ELF-1 (cell line): ENCODE measurements around the gene CDH23.

Experiments
- DNase-seq: peaks from one replicate; pipeline ENCODE4 v3.0.0-alpha.2; 2016; ENCODE audit warnings: low read depth, low spot score

The CDH23 gene

DNA sequence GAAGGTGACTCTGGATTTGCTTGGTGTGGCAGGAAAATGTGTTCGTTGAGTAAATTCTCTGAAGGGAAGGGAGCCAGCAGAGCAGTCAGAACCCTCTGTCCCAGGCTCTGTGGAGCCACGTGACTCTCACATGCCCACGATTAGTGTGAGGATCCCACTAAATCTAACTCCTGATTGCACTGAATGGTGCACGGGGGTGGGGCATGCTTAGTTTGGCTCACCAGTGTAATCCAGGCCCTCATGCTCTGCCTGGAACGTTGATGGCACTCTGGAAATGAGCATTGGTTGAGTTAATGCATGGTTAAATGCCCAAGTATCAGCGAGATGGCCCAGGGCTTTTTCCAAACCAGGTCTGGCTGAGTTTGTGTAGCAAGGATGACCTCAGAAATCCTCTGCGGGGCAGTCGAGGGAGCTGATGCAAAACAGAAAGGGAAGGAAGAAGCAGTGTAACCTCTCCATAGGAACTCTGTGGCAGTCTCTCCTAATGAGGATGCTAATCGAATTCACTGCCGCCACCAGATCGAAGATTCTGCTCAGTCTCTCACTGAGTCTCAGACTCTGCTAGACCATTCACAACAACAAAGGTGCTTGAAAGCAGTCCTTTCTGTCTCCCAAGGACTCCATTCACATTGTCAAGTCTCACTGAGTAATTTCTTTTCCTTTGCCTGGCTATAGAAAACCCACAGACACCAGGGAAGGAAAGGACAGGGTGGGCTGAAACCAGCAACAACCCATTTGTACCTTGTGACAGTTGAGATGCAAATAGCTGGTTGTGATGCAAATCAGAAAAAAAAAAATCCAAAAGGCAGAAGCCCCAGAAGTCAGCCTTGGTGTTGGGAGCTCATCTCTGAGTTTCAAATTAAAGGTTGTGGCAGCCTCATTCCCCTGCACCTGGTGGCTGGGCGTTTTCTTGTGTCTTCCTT is 224.8 kb downstream of the CDH23 start:
- DNase-seq, result peak; percentile 82

DNA sequence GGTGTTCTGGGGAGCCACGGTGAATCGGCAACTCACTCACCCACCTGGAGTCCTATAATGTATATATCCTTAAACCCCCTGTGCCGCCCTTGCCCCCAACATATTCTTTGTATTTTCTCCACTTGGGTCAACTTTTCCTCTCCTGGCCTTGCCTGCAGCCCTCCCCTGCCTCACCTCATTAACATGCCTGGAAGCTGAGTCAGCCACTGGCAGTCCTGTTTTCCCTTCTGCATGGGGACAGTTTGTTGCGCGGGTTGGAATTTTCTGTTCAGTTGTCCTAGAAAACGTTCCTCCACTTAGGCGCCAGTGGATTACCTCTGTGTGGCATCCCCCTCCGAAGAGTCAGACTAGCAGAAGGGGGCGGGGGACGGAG is 225.4 kb downstream of the CDH23 start:
- peak; percentile 83 for DNase-seq

DNA sequence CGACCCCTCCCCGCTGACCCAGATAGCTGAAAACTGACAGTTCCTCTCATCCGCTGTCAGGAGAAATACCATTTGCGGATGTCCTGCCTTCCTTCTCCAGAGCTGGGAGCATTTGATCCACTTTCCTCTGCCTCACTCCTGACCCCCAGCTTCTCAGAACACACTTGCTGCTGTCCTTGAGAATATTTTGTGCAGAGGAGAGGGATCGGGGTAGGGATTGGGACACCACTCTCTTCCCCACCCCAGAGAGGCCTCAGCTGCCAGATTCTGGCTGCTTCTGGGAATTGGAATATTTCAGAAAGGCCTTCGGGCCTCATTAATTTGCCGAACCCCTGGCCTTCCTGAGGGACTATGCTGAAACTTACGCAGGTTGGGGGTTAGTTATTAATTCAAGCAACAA is 225.9 kb downstream of the CDH23 start:
- DNase-seq, result no peak

DNA sequence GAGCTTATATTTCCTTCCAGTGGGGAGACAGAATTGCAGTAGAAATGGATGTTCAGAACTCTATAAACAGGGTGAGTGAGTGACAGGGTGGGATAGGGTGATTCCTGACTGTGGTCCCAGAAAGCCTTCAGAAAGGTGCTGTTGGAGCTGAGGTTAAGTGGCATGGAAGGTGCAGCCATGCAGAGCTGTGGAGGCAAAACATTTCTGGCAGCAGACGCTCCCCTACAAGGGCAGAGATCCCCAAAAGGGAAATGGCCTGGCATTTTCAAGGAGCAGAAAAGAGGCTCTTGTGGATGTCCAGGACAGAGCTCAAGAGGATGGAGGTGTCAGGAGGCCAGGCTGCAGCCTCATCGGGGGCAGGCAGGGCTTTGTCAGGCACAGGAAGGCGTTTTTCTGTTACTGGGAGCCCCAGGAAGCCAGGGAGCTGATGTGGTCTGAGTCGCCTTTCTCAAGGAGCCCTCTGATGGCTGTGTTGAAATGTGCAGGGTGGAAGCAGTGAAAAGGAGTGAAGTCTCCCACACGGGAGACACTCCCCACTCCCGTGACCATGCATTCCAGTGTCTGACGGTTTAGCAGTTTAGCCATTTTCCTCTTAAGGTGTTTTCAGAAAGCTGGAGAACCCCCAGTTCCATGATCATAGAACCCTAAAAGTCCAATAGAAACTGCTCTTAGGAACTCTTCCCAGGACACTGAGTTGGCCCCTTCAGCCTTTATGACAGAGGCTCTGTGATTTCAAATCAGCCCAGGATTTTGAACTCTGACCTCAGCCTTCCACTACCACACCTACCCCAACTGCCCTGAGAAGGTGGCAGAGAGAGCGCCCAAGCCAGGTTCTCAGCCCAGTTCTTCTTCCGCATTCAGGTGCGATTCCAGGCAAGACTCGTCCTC is 226.6 kb downstream of the CDH23 start:
- DNase-seq, result peak; percentile 65

- DNase-seq, result no peak
These were observed 227.2 kb downstream of the CDH23 start for GRCh38 chr10:71623986-71624291.

- DNase-seq, result no peak
These were observed 228.9 kb downstream of the CDH23 start for GRCh38 chr10:71625445-71626175.

DNA sequence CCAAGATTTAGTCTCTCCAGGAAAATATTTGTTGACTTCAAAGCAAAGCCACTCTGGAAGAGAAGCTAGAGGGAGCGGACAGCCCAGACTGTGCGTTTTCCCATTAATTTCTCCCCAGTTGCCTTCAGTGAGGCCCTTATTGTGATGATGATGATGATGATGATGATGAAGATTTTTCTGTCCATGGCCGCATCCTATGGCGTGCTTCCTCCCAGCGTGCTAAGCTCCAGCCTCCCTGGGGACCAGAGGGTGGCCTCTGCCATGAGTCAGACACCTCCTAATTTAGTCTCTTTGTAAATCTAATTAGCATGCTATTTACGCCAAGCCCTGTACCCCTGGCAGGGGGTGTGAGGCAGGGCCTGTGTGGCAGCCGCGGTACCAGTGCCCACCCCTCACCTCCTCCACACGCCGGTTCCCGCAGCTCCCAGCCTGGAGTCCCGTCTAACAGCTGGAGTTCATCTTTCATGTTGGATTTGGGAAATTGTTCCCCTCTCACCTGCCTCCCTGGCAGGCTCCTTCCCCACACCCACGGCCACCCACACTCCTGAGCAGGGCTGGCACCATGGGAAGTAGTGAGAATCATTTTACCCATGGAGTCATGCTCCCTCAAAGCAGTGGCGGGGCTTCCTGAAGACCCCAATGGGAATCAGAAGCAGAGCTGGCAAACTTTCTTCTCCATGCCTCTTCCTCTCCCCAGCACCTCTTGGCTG is 230.7 kb downstream of the CDH23 start:
- no peak for DNase-seq

DNA sequence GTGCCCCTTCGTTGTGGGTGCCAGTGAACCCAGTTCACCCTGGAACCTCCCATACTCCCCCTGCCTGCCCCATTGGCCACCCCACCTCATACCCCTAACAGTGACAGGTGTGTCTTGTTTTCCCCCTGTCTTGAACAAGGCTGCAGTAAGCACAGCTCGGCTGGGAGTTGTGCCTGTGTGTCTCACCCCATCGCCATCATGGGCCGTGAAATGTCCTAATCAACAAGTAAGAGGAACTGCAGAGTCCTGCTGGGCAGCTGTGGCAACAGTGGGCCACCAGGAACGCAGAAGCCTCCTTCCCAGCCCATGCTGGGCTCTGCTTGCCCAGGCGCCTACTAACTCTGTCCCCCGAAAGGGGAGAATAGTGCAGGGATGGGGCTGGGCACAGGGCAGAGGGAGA is 231.2 kb downstream of the CDH23 start:
- no peak for DNase-seq

DNA sequence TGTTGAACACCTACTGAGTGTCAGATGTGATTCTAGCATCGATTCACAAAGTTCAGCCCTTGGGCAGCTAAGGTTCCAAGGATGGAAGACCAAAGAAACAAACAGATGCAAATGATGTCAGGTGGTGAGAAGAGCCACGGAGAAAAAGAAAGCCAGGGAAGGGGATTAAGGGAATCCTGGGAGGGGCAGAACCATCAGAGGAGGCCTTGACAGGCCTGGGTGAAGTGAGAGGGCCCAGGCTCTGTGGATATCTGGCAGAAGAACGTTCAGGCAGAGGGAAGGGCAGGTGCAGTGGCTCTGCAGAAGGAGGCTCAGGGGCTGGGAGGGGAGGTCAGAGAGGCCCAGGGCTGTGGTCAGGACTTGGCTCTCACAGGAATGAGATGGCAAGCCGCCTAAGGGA is 232.4 kb downstream of the CDH23 start:
- peak; percentile 60 for DNase-seq

- peak; percentile 62 for DNase-seq
These were observed 233.4 kb downstream of the CDH23 start for GRCh38 chr10:71630168-71630567.

GRCh38 chr10:71631007-71631861 is 234.5 kb downstream of the CDH23 start:
- DNase-seq, result peak; percentile 76

DNA sequence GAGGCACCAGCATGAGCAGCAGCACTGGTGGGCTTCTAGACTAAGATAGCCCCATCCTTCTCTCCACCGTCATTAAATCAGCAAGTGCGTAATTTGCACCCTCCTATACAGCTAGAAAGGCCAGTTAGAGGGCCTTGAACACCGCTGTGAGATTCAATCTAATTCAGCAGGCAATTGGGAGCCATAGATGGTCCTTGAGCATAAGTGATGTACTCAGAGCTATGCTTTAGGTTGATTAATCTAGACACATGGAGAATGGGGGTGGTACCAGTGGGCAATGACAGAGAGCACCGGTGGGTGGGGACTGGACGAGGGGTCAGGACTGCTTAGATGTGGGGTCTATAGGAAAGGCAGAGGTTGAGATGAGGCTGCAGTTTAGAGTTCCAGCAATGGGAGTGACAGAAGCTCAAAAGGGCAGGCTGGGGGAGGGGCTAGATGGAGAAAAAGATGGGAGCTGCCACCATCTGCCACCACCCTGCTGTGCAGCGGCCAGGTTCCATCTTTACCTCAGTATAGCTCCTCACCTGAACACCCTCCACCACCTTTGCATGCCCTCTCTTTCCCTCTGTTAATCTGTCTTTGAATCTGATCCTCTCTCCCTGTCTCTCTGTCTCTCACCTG is 235.6 kb downstream of the CDH23 start:
- DNase-seq, result no peak

GRCh38 chr10:71632896-71633600 is 236.3 kb downstream of the CDH23 start:
- no peak for DNase-seq

- DNase-seq, result no peak
These were observed 237.2 kb downstream of the CDH23 start for GRCh38 chr10:71633920-71634319.

DNA sequence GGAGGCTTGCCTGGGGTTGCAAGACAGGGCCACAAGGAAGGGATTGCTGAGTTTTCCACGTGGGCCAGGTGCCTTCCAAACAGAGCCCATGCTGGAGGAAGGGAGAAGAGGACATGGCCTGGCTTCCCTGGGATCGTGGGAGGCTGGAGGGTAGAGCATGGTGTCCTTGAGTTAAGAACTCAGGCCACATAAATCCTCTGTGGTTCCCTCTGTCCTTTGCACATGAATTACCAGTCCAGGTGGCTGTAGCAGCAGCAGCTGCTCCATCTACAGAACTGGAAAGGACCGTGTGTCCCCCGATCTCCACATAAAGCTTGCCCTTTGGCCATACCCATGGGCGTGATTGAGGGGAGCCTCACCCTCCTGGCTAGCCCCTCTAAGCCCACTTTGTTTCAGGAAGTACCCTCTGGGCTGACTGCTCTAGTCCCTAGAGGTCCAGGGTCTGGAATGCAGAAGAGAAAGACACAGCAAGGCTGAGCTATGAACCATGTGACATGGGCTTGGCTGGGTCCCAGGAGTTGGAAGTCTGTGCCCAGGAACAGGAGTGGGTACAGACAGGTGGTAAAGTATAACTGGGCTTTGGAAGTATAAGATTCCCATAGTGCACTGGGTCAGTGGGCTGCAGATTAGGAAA is 237.9 kb downstream of the CDH23 start:
- no peak for DNase-seq

DNA sequence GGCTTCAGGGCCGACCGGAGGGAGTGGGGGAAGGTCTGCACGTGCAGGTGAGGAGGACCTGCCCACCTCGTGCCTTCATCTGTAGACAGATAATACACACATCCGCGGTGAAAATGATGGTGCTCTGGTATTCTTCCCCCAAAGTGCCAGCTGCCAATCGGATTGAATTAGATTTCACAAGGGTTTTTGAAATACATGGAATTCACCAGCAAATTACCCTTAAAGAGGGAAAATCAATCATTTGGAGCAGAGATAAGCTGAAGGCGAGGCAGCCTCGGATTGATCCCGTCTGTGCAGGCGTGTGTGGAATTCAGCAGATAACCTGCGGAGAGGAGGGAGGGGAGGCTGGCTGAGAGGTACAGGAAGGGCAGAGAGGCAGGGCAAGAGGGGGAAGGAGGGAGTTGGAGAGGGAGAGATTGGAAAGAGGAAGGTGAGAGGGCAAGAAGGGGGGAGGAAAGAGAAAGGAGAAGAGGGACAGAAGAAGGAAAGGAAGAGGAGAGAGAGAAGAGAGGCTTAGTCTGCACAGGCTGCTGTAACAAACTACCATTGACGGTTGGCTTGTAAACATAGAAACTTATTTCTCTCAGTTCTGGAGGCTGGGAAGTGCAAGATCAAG is 238.6 kb downstream of the CDH23 start:
- DNase-seq, result peak; percentile 46

DNA sequence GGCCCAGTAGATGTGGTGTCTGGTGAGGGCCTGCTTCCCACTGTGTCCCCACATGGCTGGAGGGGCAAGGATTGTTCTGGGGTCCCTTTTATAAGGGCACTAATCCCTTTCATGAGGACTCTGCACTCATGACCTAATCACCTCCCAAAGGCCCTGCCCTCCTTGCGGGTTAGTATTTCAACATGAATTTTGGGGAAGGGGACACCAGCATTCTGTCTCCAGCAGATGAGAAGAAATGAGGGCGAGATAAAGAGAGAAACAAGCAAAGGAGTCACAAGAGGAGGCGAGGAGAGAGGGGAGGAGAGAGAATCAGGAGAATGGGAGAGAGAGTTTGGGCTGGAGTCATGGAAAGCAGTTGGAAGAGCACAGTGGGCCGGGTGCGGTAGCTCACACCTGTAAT is 239.1 kb downstream of the CDH23 start:
- DNase-seq, result no peak

GRCh38 chr10:71636588-71636987 is 239.9 kb downstream of the CDH23 start:
- no peak for DNase-seq

GRCh38 chr10:71637305-71637704 is 240.6 kb downstream of the CDH23 start:
- DNase-seq, result no peak
